CD4-positive, alpha-beta T cell (primary cell): ENCODE measurements around the gene LIMK2. TPM values are rescaled to one million over a fixed set of nuclear protein-coding genes. Genes with fewer than 3 reads are reported as not detected.

Experiments
- ATAC-seq: fragments of 200-7000 bp; cut with Tn5 transposase; one replicate; pipeline ENCODE4 v1.10.0; 2022; ENCODE audit warnings: mild to moderate bottlenecking; ENCODE audit not compliant: poor library complexity
- CTCF ChIA-PET: fragments of 350-600 bp; sonication (Branson Sonifier 250); formaldehyde crosslinking; loops from one replicate; lab custom pipeline; 2021; ENCODE audit warnings: antibody characterized with exemption, inconsistent platforms; lab: Charles Lee
- POLR2A ChIA-PET: fragments of 350-600 bp; sonication (Branson Sonifier 250); formaldehyde crosslinking; loops from one replicate; lab custom pipeline; 2021; ENCODE audit warnings: antibody characterized with exemption, inconsistent platforms; lab: Charles Lee
- DNase-seq, 14 experiments: peaks; one replicate each; pipeline ENCODE4 v3.0.0-alpha.2; 2013 to 2020; ENCODE audit warnings: mixed read lengths in 2 of 14
- H3K27ac ChIP-seq, 2 donors: one replicate each; pipeline versions ENCODE4 v1.5.1 to v1.7.0; 2013; ENCODE audit warnings: low read length in 2 of 2, low read depth in 1 of 2, mild to moderate bottlenecking in 1 of 2
- H3K27me3 ChIP-seq, 2 experiments: 1 replicate in 1 of 2; 2 replicates in 1 of 2; pipeline versions ENCODE4 v1.6.1 to v1.7.0; 2013; ENCODE audit warnings: low read length in 2 of 2, control low read depth in 1 of 2, mild to moderate bottlenecking in 1 of 2, moderate library complexity in 1 of 2; ENCODE audit not compliant: insufficient read depth in 2 of 2, control insufficient read depth in 1 of 2
- H3K36me3 ChIP-seq: one replicate; pipeline ENCODE4 v1.6.1; 2013; ENCODE audit warnings: low read length, control low read depth; ENCODE audit not compliant: insufficient read depth
- H3K4me1 ChIP-seq: one replicate; pipeline ENCODE4 v1.6.1; 2013; ENCODE audit warnings: low read length, control low read depth; ENCODE audit not compliant: insufficient read depth
- H3K4me3 ChIP-seq: one replicate; pipeline ENCODE4 v1.5.1; 2013; ENCODE audit warnings: mild to moderate bottlenecking, low read length, moderate library complexity
- H3K9me3 ChIP-seq, 2 experiments: 1 replicate in 1 of 2; 2 replicates in 1 of 2; pipeline versions ENCODE4 v1.6.1 to v1.7.0; 2013; ENCODE audit warnings: low read length in 2 of 2, mild to moderate bottlenecking in 2 of 2, control low read depth in 1 of 2, moderate library complexity in 1 of 2; ENCODE audit not compliant: control insufficient read depth in 1 of 2, insufficient read depth in 1 of 2
- H3K27ac Mint-ChIP-seq: one replicate; pipeline ENCODE4 v1.8.0; 2020; ENCODE audit warnings: mixed read lengths
- H3K27me3 Mint-ChIP-seq: one replicate; pipeline ENCODE4 v1.8.0; 2021; ENCODE audit warnings: mixed read lengths
- H3K36me3 Mint-ChIP-seq: one replicate; pipeline ENCODE4 v1.8.0; 2021; ENCODE audit warnings: low read depth, mixed read lengths
- H3K4me1 Mint-ChIP-seq: one replicate; pipeline ENCODE4 v1.8.0; 2021; ENCODE audit warnings: low read depth, mixed read lengths
- H3K4me3 Mint-ChIP-seq: one replicate; pipeline ENCODE4 v1.8.0; 2020; ENCODE audit warnings: mild to moderate bottlenecking, mixed read lengths
- H3K9me3 Mint-ChIP-seq: one replicate; pipeline ENCODE4 v1.8.0; 2020; ENCODE audit warnings: mixed read lengths
- CTCF ChIP-seq: fragments of 200-600 bp; IDR thresholded peaks from one replicate; pipeline ENCODE4 v1.8.0; 2022; ENCODE audit warnings: antibody characterized with exemption, mild to moderate bottlenecking
- intact Hi-C, 2 experiments: fragments of 100-400 bp; cut with DNase I in 1 of 2; cut with micrococcal nuclease in 1 of 2; formaldehyde crosslinking; loops; one replicate each; pipeline versions ENCODE4 v1.15.1 to v1.9.0; 2023 to 2025; cut with DNase I, micrococcal nuclease
- total RNA-seq, 174 experiments: library from RNA in 2 of 174; stranded (reverse) in 2 of 174; gene quantifications; one replicate each; pipeline ENCODE4 v1.2.3 and lab custom pipeline; 2021 to 2026

The LIMK2 gene
- total RNA-seq, 2 experiments from 2014 or later = 13.1 to 14.6 TPM

- Histone ChIP-seq H3K4me3 (no peak overlapping the region), H3K27me3 (no peaks in the 10 kb centered on the region), H3K27ac (no peak overlapping the region), H3K9me3 (no peaks in the 10 kb centered on the region), H3K36me3 (no peaks in the 10 kb centered on the region), H3K4me1 (peaks cover 20% of the 10 kb centered on the region)
- ChIA-PET CTCF (interaction anchor here (1.1 to 2.0 kb wide), 2 partner anchors 11 to 30 kb away, joined by 4 read pairs; no protein-coding TSS in a partner anchor), POLR2A (interaction anchor here (1.5 to 3.8 kb wide), 3 partner anchors 10 to 12 kb away, joined by 5 to 28 read pairs (median 15); partner anchors contain the start of gene PIK3IP1)
- Mint-ChIP-seq H3K4me1 (peaks cover 68% of the 10 kb centered on the region), H3K27ac (no peak overlapping the region), H3K9me3 (no peaks in the 10 kb centered on the region), H3K27me3 (no peaks in the 10 kb centered on the region), H3K4me3 (no peak overlapping the region), H3K36me3 (peaks cover 49% of the 10 kb centered on the region)
- DNase-seq (no peak), ATAC-seq (no peak)
- TF ChIP-seq CTCF = no peak
- intact Hi-C loops = no loop called here
These were observed 90.4 kb downstream of the LIMK2 start for GRCh38 chr22:31302537-31302936.

DNA sequence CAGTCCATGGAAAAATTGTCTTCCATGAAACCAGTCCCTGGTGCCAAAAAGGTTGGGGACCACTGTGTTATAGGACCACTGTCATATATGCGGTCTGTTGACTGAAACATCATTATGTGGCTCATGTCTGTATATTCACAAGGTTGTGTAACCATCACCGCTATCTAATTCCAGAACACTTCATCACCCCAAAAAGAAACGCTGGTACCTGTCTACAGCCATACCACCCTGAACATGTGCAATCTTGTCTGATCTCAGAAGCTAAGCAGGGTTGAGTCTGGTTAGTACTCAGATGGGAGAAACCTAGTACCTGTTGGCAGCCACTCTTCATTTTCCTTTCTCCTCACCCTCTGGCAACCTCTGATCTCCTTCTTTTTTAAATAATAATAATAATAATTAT lies 93.1 kb downstream of the LIMK2 start:
- CTCF ChIA-PET = no interaction called here
- H3K4me1 Mint-ChIP-seq = peaks cover 77% of the 10 kb centered on the region
- no peak for ATAC-seq

GRCh38 chr22:31308181-31308580 lies 96.1 kb downstream of the LIMK2 start:
- H3K9me3 Mint-ChIP-seq = no peaks in the 10 kb centered on the region
- H3K4me1 ChIP-seq = peaks cover 25% of the 10 kb centered on the region
- no peaks in the 10 kb centered on the region for H3K9me3 ChIP-seq
- H3K27me3 Mint-ChIP-seq = no peaks in the 10 kb centered on the region
- intact Hi-C loops = no loop called here
- DNase-seq (peak in 2 of 14 experiments; percentile 31 to 35), ATAC-seq (peak; percentile 39)
- TF ChIP-seq CTCF = no peak
- H3K27ac Mint-ChIP-seq = peak overlapping the region; percentile 35
- H3K36me3 ChIP-seq = peaks cover 4% of the 10 kb centered on the region
- peak overlapping the region; percentile 52 for H3K4me3 Mint-ChIP-seq
- POLR2A ChIA-PET = interaction anchor here (1.0 to 3.5 kb wide), 8 partner anchors 9 to 35 kb away, joined by 3 to 57 read pairs (median 6); partner anchors contain the start of gene PIK3IP1
- CTCF ChIA-PET = interaction anchor here (0.7 to 1.2 kb wide), 3 partner anchors 12 to 14 kb away, joined by 3 read pairs; no protein-coding TSS in a partner anchor
- H3K27ac ChIP-seq = no peak overlapping the region
- H3K4me3 ChIP-seq = no peak overlapping the region
- H3K27me3 ChIP-seq = no peaks in the 10 kb centered on the region
- H3K4me1 Mint-ChIP-seq = peaks cover 66% of the 10 kb centered on the region
- peaks cover 54% of the 10 kb centered on the region for H3K36me3 Mint-ChIP-seq

More for the DNA sequence above, 93.1 kb downstream of the LIMK2 start:
- Mint-ChIP-seq H3K9me3 (no peaks in the 10 kb centered on the region), H3K4me3 (no peak overlapping the region), H3K27ac (no peak overlapping the region), H3K36me3 (peaks cover 55% of the 10 kb centered on the region), H3K27me3 (no peaks in the 10 kb centered on the region)
- H3K9me3 ChIP-seq = no peaks in the 10 kb centered on the region
- no peak for DNase-seq
- H3K4me1 ChIP-seq = peaks cover 19% of the 10 kb centered on the region
- intact Hi-C loops = no loop called here
- TF ChIP-seq CTCF = no peak
- H3K27me3 ChIP-seq = no peaks in the 10 kb centered on the region
- H3K27ac ChIP-seq = no peak overlapping the region
- no peak overlapping the region for H3K4me3 ChIP-seq
- POLR2A ChIA-PET = interaction anchor here (0.6 kb wide), 1 partner anchor 13 kb away, joined by 3 read pairs; the partner anchor contains the start of gene PIK3IP1
- H3K36me3 ChIP-seq = peaks cover 4% of the 10 kb centered on the region
